Activated T-cell treated with anti-CD3 and anti-CD28 coated beads for 4 hours (primary cell): ENCODE data around the gene NAGLU.

Source experiments
- DNase-seq: peaks from one replicate; pipeline ENCODE4 v3.0.0-alpha.2; 2020

NAGLU gene

GRCh38 chr17:42565523-42566214 lies 29.6 kb downstream of the NAGLU start:
- DNase-seq = no peak

GRCh38 chr17:42566215-42566882 lies 30.3 kb downstream of the NAGLU start:
- DNase-seq = no peak

- peak; percentile 78 for DNase-seq
Measured at GRCh38 chr17:42566883-42567573, 31.0 kb downstream of the NAGLU start, which contains the start of gene MLX. Gene MLX (plus strand): TSS chr17:42567100. CDS start chr17:42567125, 25 bp downstream.

GRCh38 chr17:42568341-42569111 lies 32.5 kb downstream of the NAGLU start:
- DNase-seq = no peak

- no peak for DNase-seq
Measured at GRCh38 chr17:42571435-42572225, 35.6 kb downstream of the NAGLU start.

- DNase-seq = no peak
Measured at GRCh38 chr17:42573095-42573494, 37.1 kb downstream of the NAGLU start.

- no peak for DNase-seq
Measured at GRCh38 chr17:42574463-42574862, 38.4 kb downstream of the NAGLU start.

- no peak for DNase-seq
Measured at GRCh38 chr17:42577140-42577531, 41.1 kb downstream of the NAGLU start.

GRCh38 chr17:42577532-42578281 lies 41.7 kb downstream of the NAGLU start, which contains the start of gene PSMC3IP:
Gene PSMC3IP (minus strand): TSS chr17:42577729. CDS start chr17:42577686, 43 bp downstream.
- DNase-seq = peak; percentile 88

GRCh38 chr17:42578282-42578869 lies 42.3 kb downstream of the NAGLU start:
- DNase-seq = peak; percentile 70

- no peak for DNase-seq
Measured at GRCh38 chr17:42579794-42580551, 43.9 kb downstream of the NAGLU start.

- DNase-seq = no peak
Measured at GRCh38 chr17:42581744-42582270, 45.8 kb downstream of the NAGLU start.

- no peak for DNase-seq
Measured at GRCh38 chr17:42584880-42585279, 48.8 kb downstream of the NAGLU start.

GRCh38 chr17:42585353-42585752 lies 49.3 kb downstream of the NAGLU start:
- no peak for DNase-seq

GRCh38 chr17:42586514-42587230 lies 50.6 kb downstream of the NAGLU start:
- DNase-seq = no peak

GRCh38 chr17:42590886-42591285 lies 54.8 kb downstream of the NAGLU start:
- DNase-seq = no peak

GRCh38 chr17:42591411-42591810 lies 55.4 kb downstream of the NAGLU start:
- no peak for DNase-seq
